K562 (cell line): Measurements from ENCODE around the gene PGGHG. TPM values are rescaled to one million over a fixed set of nuclear protein-coding genes. Genes with fewer than 3 reads are reported as not detected.

ENCODE experiments used
- ATAC-seq: fragments of 200-7000 bp; cut with Tn5 transposase; 3 replicates; pipeline ENCODE4 v1.9.1; 2020; ENCODE audit warnings: moderate library complexity
- BruUV-seq: library from RNA; stranded (reverse); fragments of 400-500 nt; replicated peaks from 2 replicates; lab custom pipeline; 2021; lab: Mats Ljungman, UMichigan
- CTCF ChIA-PET: fragments of 300-600 bp; formaldehyde crosslinking; extraction: SDS; loops from one replicate; lab custom pipeline; 2021; ENCODE audit warnings: low intra/inter-chr PET ratio; lab: Yijun Ruan, JAX
- POLR2A ChIA-PET: fragments of 300-600, 350-650 bp; sonication (Branson Sonifier 250); formaldehyde crosslinking; extraction: SDS; loops from one replicate; lab custom pipeline; 2021; ENCODE audit warnings: antibody characterized with exemption, inconsistent platforms; lab: Yijun Ruan, JAX
- DNase-seq, 4 experiments: peaks; one replicate each; pipeline versions ENCODE4 v3.0.0 to v3.0.0-alpha.2; 2011 to 2018; ENCODE audit warnings: low spot score in 3 of 4, mixed read lengths in 3 of 4; ENCODE audit errors: extremely low read depth in 1 of 4
- FAIRE-seq: peaks from 2 replicates; lab custom pipeline; 2011; peaks lifted over from hg19 to GRCh38; lab: Jason Lieb, UNC
- H2AFZ ChIP-seq: 2 replicates; pipeline ENCODE4 v1.6.0; 2011; ENCODE audit warnings: low read depth, low read length, control low read depth, inconsistent platforms
- H3K27ac ChIP-seq: fragments of 200-600 bp; 3 replicates; pipeline ENCODE4 v1.8.0; 2011; ENCODE audit warnings: low read depth, mild to moderate bottlenecking, control low read depth, inconsistent platforms, low read length, moderate library complexity, mixed read lengths; ENCODE audit errors: extremely low read depth
- H3K27me3 ChIP-seq, 2 experiments: fragments of 300-600 bp in 1 of 2; 2 replicates in 1 of 2; 3 replicates in 1 of 2; pipeline versions ENCODE4 v1.6.0 to v1.8.0; 2011; ENCODE audit warnings: inconsistent platforms in 2 of 2, low read length in 2 of 2, mild to moderate bottlenecking in 1 of 2, mixed read lengths in 1 of 2, moderate library complexity in 1 of 2; ENCODE audit not compliant: control insufficient read depth in 2 of 2, insufficient read depth in 2 of 2
- H3K36me3 ChIP-seq: fragments of 300-600 bp; 3 replicates; pipeline ENCODE4 v1.8.0; 2011; ENCODE audit warnings: mild to moderate bottlenecking, low read length, inconsistent platforms; ENCODE audit not compliant: control insufficient read depth, insufficient read depth
- H3K4me1 ChIP-seq, 2 experiments: fragments of 200-600 bp in 1 of 2; replicated peaks in 1 of 2; 2 replicates in 1 of 2; 3 replicates in 1 of 2; pipeline versions ENCODE4 v1.5.1 to v1.8.0; 2011; ENCODE audit warnings: inconsistent platforms in 2 of 2, low read length in 2 of 2, mild to moderate bottlenecking in 1 of 2, mixed read lengths in 1 of 2, moderate library complexity in 1 of 2; ENCODE audit not compliant: control insufficient read depth in 2 of 2, insufficient read depth in 2 of 2
- H3K4me2 ChIP-seq: 2 replicates; pipeline ENCODE4 v1.6.1; 2011; ENCODE audit warnings: low read length, control low read depth, inconsistent platforms, mixed read lengths; ENCODE audit not compliant: insufficient read depth
- H3K4me3 ChIP-seq: fragments of 200-600 bp; sonication (generic), shearing (Covaris generic); 2 replicates; pipeline ENCODE4 v1.5.1; 2016; ENCODE audit warnings: control low read depth, inconsistent platforms
- H3K79me2 ChIP-seq: fragments of 200-600 bp; 3 replicates; pipeline ENCODE4 v1.8.0; 2011; ENCODE audit warnings: low read length, inconsistent platforms; ENCODE audit not compliant: control insufficient read depth, insufficient read depth
- H3K9ac ChIP-seq, 2 experiments: 2 replicates each; pipeline versions ENCODE4 v1.6.0 to v1.6.1; 2011; ENCODE audit warnings: low read depth in 2 of 2, low read length in 2 of 2, control low read depth in 1 of 2, inconsistent platforms in 1 of 2, mild to moderate bottlenecking in 1 of 2, mixed read lengths in 1 of 2; ENCODE audit not compliant: insufficient read depth in 1 of 2
- H3K9me1 ChIP-seq: one replicate; pipeline ENCODE4 v1.6.0; 2011; ENCODE audit warnings: inconsistent platforms, mild to moderate bottlenecking, low read length, moderate library complexity; ENCODE audit not compliant: control insufficient read depth, insufficient read depth
- H3K9me3 ChIP-seq: replicated peaks from 2 replicates; pipeline ENCODE4 v1.5.1; 2011; ENCODE audit warnings: low read depth, low read length, inconsistent platforms; ENCODE audit not compliant: control insufficient read depth, insufficient read depth
- H4K20me1 ChIP-seq: replicated peaks from 2 replicates; pipeline ENCODE4 v1.6.1; 2011; ENCODE audit warnings: low read length, inconsistent platforms, mixed read lengths; ENCODE audit not compliant: control insufficient read depth, insufficient read depth
- CREB3 ChIP-seq: fragments of 450-650 bp; conservative IDR thresholded peaks from 2 replicates; pipeline ENCODE4 v1.6.1; 2016; ENCODE audit warnings: missing genetic modification characterization, low read depth, mild to moderate bottlenecking, missing compliant biosample characterization, moderate library complexity
- FIP1L1 ChIP-seq: fragments of 200-400 bp; formaldehyde crosslinking; IDR thresholded peaks from 2 replicates; pipeline ENCODE4 v1.6.1; 2018; ENCODE audit warnings: mild to moderate bottlenecking, low read depth, low read length; ENCODE audit not compliant: poor library complexity, severe bottlenecking
- GATAD2A ChIP-seq: fragments of 450-650 bp; IDR thresholded peaks from 2 replicates; pipeline ENCODE4 v1.6.1; 2017
- NFYB ChIP-seq: IDR thresholded peaks from 2 replicates; pipeline ENCODE4 v1.6.1; 2011; ENCODE audit warnings: mild to moderate bottlenecking, moderate library complexity; ENCODE audit not compliant: insufficient read length; ENCODE audit errors: extremely low read depth
- RBBP5 ChIP-seq: fragments of 200-600 bp; sonication (generic); IDR thresholded peaks from 2 replicates; pipeline ENCODE4 v1.6.1; 2012; ENCODE audit warnings: borderline replicate concordance, mild to moderate bottlenecking, low read length, control low read depth, inconsistent platforms; ENCODE audit not compliant: insufficient read depth, poor library complexity, severe bottlenecking
- RBFOX2 ChIP-seq: fragments of 200-400 bp; formaldehyde crosslinking; IDR thresholded peaks from 2 replicates; pipeline ENCODE4 v1.6.1; 2017; ENCODE audit warnings: low read depth, mild to moderate bottlenecking, low read length, moderate library complexity
- THRA ChIP-seq: fragments of 450-650 bp; IDR thresholded peaks from 2 replicates; pipeline ENCODE4 v1.6.1; 2017; ENCODE audit warnings: mild to moderate bottlenecking, moderate library complexity
- USF1 ChIP-seq: sonication (generic); formaldehyde crosslinking; IDR thresholded peaks from 2 replicates; pipeline ENCODE4 v1.9.0; 2022; ENCODE audit warnings: mild to moderate bottlenecking, missing genetic modification reagents
- ZBTB33 ChIP-seq: sonication (generic); formaldehyde crosslinking; IDR thresholded peaks from 2 replicates; pipeline ENCODE4 v1.8.1; 2023; ENCODE audit warnings: mild to moderate bottlenecking, missing genetic modification reagents
- ZNF280B ChIP-seq: fragments of 250-450 bp; sonication (Bioruptor Pico); IDR thresholded peaks from 2 replicates; pipeline ENCODE4 v1.5.1; 2021; ENCODE audit warnings: mild to moderate bottlenecking
- WGBS: fragments of 100-300 bp; shearing (Covaris generic); methylation state at CpG from one replicate; pipeline ENCODE4 v1.1.6; 2016; ENCODE audit warnings: low coverage, mixed read lengths; ENCODE audit not compliant: insufficient coverage; ENCODE audit errors: missing lambda C conversion rate; 5-methylcytosine and 5-hydroxymethylcytosine counted together
- in situ Hi-C: fragments of 300-500 bp; cut with MboI; formaldehyde crosslinking; loops from 4 replicates; pipeline ENCODE4 v1.15.0; 2018; ENCODE audit warnings: inconsistent platforms, mixed read lengths
- intact Hi-C: fragments of 100-400 bp; cut with micrococcal nuclease; formaldehyde crosslinking; loops from 2 replicates; pipeline ENCODE4 v1.14.2; 2022
- polyA plus RNA-seq, 8 experiments: library from polyadenylated mRNA; depleted of rRNA in 4 of 8; stranded (reverse) in 5 of 8; unstranded in 3 of 8; fragments of >200 nt; fragmentation: Nextera tagmentation in 2 of 8; fragmentation: Illumina TruSeq in 1 of 8; extraction: Ambion mirVana in 2 of 8; extraction: Trizol in 1 of 8; gene quantifications; 2 replicates each; pipeline versions ENCODE4 v1.2.1 to v1.2.3, GENCODE V29; 2011 to 2014; ENCODE audit warnings: inconsistent platforms in 1 of 8, missing spikeins in 1 of 8
- total RNA-seq, 7 experiments: library from RNA; depleted of rRNA in 6 of 7; stranded (reverse); fragments of >200 nt in 6 of 7; fragmentation: Illumina TruSeq in 2 of 7; extraction: Trizol in 2 of 7; gene quantifications; 2 replicates each; pipeline versions ENCODE4 v1.2.1 to v1.2.3, GENCODE V29; 2011 to 2021; ENCODE audit warnings: low replicate concordance in 1 of 7

PGGHG gene
- total and polyA plus RNA-seq, 9 of the 15 experiments (the other 6 are each of a cell fraction or from before 2014, with no cell fraction given), result 0.38 to 85.1 (median 18.1) TPM

GRCh38 chr11:279966-280705 is 8.8 kb upstream of the PGGHG start:
- no peaks in the 10 kb centered on the region for H4K20me1 ChIP-seq
- TF ChIP-seq ZNF280B (CRISPR knock-in tag), result no peak
- no peak for TF ChIP-seq GATAD2A
- no peak for TF ChIP-seq RBBP5
- 0 out of 2 replicates have a peak, but pooled peaks have one; percentile 17 for TF ChIP-seq RBFOX2
- no peak for TF ChIP-seq CREB3
- no peak for TF ChIP-seq USF1
- TF ChIP-seq FIP1L1, result peak; percentile 34
- TF ChIP-seq THRA, result no peak
- no peak for TF ChIP-seq NFYB
- peak; percentile 87 for TF ChIP-seq ZBTB33 (CRISPR knock-in tag)
- POLR2A ChIA-PET, result interaction anchor here (1.0 to 1.1 kb wide), 2 partner anchors 8 to 9 kb away, joined by 3 to 4 read pairs; partner anchors contain the start of gene PGGHG
- H3K27me3 ChIP-seq, result no peaks in the 10 kb centered on the region
- no peaks in the 10 kb centered on the region for H3K36me3 ChIP-seq
- in situ Hi-C loops, result no loop called here
- ATAC-seq, result no peak
- no peak overlapping the region for H3K4me3 ChIP-seq
- intact Hi-C loops, result no loop called here
- no peak for FAIRE-seq
- CTCF ChIA-PET, result no interaction called here
- H3K9me1 ChIP-seq, result no peaks in the 10 kb centered on the region
- H3K9ac ChIP-seq, result no peak overlapping the region
- no peaks in the 10 kb centered on the region for H3K79me2 ChIP-seq
- no peak overlapping the region for H3K4me2 ChIP-seq
- BruUV-seq, result no TSS peak
- 73% methylated on average over 18 of the region's 85 CpGs for WGBS
- peaks cover 15 to 49% of the 10 kb centered on the region in 2 experiments for H3K4me1 ChIP-seq
- no peak for DNase-seq
- H3K27ac ChIP-seq, result no peak overlapping the region
- H3K9me3 ChIP-seq, result peaks cover 12% of the 10 kb centered on the region
- H2AFZ ChIP-seq, result no peak overlapping the region
